K562 (cell line): ENCODE results near the gene LRRK2. TPM values are rescaled to one million over a fixed set of nuclear protein-coding genes. Genes with fewer than 3 reads are reported as not detected.

Experiments used
- ATAC-seq: fragments of 200-7000 bp; cut with Tn5 transposase; 3 replicates; pipeline ENCODE4 v1.9.1; 2020; ENCODE audit warnings: moderate library complexity
- BruUV-seq: library from RNA; stranded (reverse); fragments of 400-500 nt; replicated peaks from 2 replicates; lab custom pipeline; 2021; lab: Mats Ljungman, UMichigan
- CTCF ChIA-PET: fragments of 300-600 bp; formaldehyde crosslinking; extraction: SDS; loops from one replicate; lab custom pipeline; 2021; ENCODE audit warnings: low intra/inter-chr PET ratio; lab: Yijun Ruan, JAX
- POLR2A ChIA-PET: fragments of 300-600, 350-650 bp; sonication (Branson Sonifier 250); formaldehyde crosslinking; extraction: SDS; loops from one replicate; lab custom pipeline; 2021; ENCODE audit warnings: antibody characterized with exemption, inconsistent platforms; lab: Yijun Ruan, JAX
- DNase-seq, 4 experiments: peaks; one replicate each; pipeline versions ENCODE4 v3.0.0 to v3.0.0-alpha.2; 2011 to 2018; ENCODE audit warnings: low spot score in 3 of 4, mixed read lengths in 3 of 4; ENCODE audit errors: extremely low read depth in 1 of 4
- FAIRE-seq: peaks from 2 replicates; lab custom pipeline; 2011; peaks lifted over from hg19 to GRCh38; lab: Jason Lieb, UNC
- H2AFZ ChIP-seq: 2 replicates; pipeline ENCODE4 v1.6.0; 2011; ENCODE audit warnings: low read depth, low read length, control low read depth, inconsistent platforms
- H3K27ac ChIP-seq: fragments of 200-600 bp; 3 replicates; pipeline ENCODE4 v1.8.0; 2011; ENCODE audit warnings: low read depth, mild to moderate bottlenecking, control low read depth, inconsistent platforms, low read length, moderate library complexity, mixed read lengths; ENCODE audit errors: extremely low read depth
- H3K27me3 ChIP-seq, 2 experiments: fragments of 300-600 bp in 1 of 2; 2 replicates in 1 of 2; 3 replicates in 1 of 2; pipeline versions ENCODE4 v1.6.0 to v1.8.0; 2011; ENCODE audit warnings: inconsistent platforms in 2 of 2, low read length in 2 of 2, mild to moderate bottlenecking in 1 of 2, mixed read lengths in 1 of 2, moderate library complexity in 1 of 2; ENCODE audit not compliant: control insufficient read depth in 2 of 2, insufficient read depth in 2 of 2
- H3K36me3 ChIP-seq: fragments of 300-600 bp; 3 replicates; pipeline ENCODE4 v1.8.0; 2011; ENCODE audit warnings: mild to moderate bottlenecking, low read length, inconsistent platforms; ENCODE audit not compliant: control insufficient read depth, insufficient read depth
- H3K4me1 ChIP-seq, 2 experiments: fragments of 200-600 bp in 1 of 2; replicated peaks in 1 of 2; 2 replicates in 1 of 2; 3 replicates in 1 of 2; pipeline versions ENCODE4 v1.5.1 to v1.8.0; 2011; ENCODE audit warnings: inconsistent platforms in 2 of 2, low read length in 2 of 2, mild to moderate bottlenecking in 1 of 2, mixed read lengths in 1 of 2, moderate library complexity in 1 of 2; ENCODE audit not compliant: control insufficient read depth in 2 of 2, insufficient read depth in 2 of 2
- H3K4me2 ChIP-seq: 2 replicates; pipeline ENCODE4 v1.6.1; 2011; ENCODE audit warnings: low read length, control low read depth, inconsistent platforms, mixed read lengths; ENCODE audit not compliant: insufficient read depth
- H3K4me3 ChIP-seq: fragments of 200-600 bp; sonication (generic), shearing (Covaris generic); 2 replicates; pipeline ENCODE4 v1.5.1; 2016; ENCODE audit warnings: control low read depth, inconsistent platforms
- H3K79me2 ChIP-seq: fragments of 200-600 bp; 3 replicates; pipeline ENCODE4 v1.8.0; 2011; ENCODE audit warnings: low read length, inconsistent platforms; ENCODE audit not compliant: control insufficient read depth, insufficient read depth
- H3K9ac ChIP-seq, 2 experiments: 2 replicates each; pipeline versions ENCODE4 v1.6.0 to v1.6.1; 2011; ENCODE audit warnings: low read depth in 2 of 2, low read length in 2 of 2, control low read depth in 1 of 2, inconsistent platforms in 1 of 2, mild to moderate bottlenecking in 1 of 2, mixed read lengths in 1 of 2; ENCODE audit not compliant: insufficient read depth in 1 of 2
- H3K9me1 ChIP-seq: one replicate; pipeline ENCODE4 v1.6.0; 2011; ENCODE audit warnings: inconsistent platforms, mild to moderate bottlenecking, low read length, moderate library complexity; ENCODE audit not compliant: control insufficient read depth, insufficient read depth
- H3K9me3 ChIP-seq: replicated peaks from 2 replicates; pipeline ENCODE4 v1.5.1; 2011; ENCODE audit warnings: low read depth, low read length, inconsistent platforms; ENCODE audit not compliant: control insufficient read depth, insufficient read depth
- H4K20me1 ChIP-seq: replicated peaks from 2 replicates; pipeline ENCODE4 v1.6.1; 2011; ENCODE audit warnings: low read length, inconsistent platforms, mixed read lengths; ENCODE audit not compliant: control insufficient read depth, insufficient read depth
- ATF7 ChIP-seq: fragments of 450-650 bp; IDR thresholded peaks from 2 replicates; pipeline ENCODE4 v1.7.1; 2014; ENCODE audit warnings: mild to moderate bottlenecking, moderate library complexity
- CBFA2T2 ChIP-seq: fragments of 450-650 bp; conservative IDR thresholded peaks from 2 replicates; pipeline ENCODE4 v1.6.1; 2017; ENCODE audit warnings: mild to moderate bottlenecking
- CEBPG ChIP-seq, 3 experiments: fragments of 200-800 bp in 1 of 3; sonication (Bioruptor generic) in 1 of 3; sonication (generic) in 1 of 3; formaldehyde crosslinking in 1 of 3; IDR thresholded peaks in 2 of 3; conservative IDR thresholded peaks in 1 of 3; 2 replicates each; pipeline versions ENCODE4 v1.6.1 to v1.8.0; 2016 to 2022; ENCODE audit warnings: missing compliant biosample characterization in 2 of 3, missing genetic modification characterization in 2 of 3, mild to moderate bottlenecking in 1 of 3, missing genetic modification reagents in 1 of 3
- HCFC1 ChIP-seq: IDR thresholded peaks from 2 replicates; pipeline ENCODE4 v1.6.1; 2012; ENCODE audit warnings: low read depth, low read length, improper control_type of control experiment
- KAT2B ChIP-seq: IDR thresholded peaks from one replicate; pipeline ENCODE4 v1.6.1; 2012; ENCODE audit warnings: low read depth, mild to moderate bottlenecking, control low read depth, inconsistent platforms, low read length, moderate library complexity
- NCOA1 ChIP-seq: fragments of 450-650 bp; IDR thresholded peaks from 2 replicates; pipeline ENCODE4 v1.6.1; 2016; ENCODE audit warnings: low read depth
- NCOA4 ChIP-seq: fragments of 450-650 bp; IDR thresholded peaks from 2 replicates; pipeline ENCODE4 v1.6.1; 2018; ENCODE audit warnings: mild to moderate bottlenecking; ENCODE audit not compliant: partially characterized antibody
- POLR2G ChIP-seq: fragments of 200-400 bp; formaldehyde crosslinking; IDR thresholded peaks from 2 replicates; pipeline ENCODE4 v1.6.1; 2017; ENCODE audit warnings: low read depth, mild to moderate bottlenecking, antibody characterized with exemption, low read length, moderate library complexity
- TBL1XR1 ChIP-seq, 2 experiments: IDR thresholded peaks; 2 replicates each; pipeline ENCODE4 v1.6.1; 2012; ENCODE audit warnings: improper control_type of control experiment in 2 of 2, low read length in 2 of 2, mild to moderate bottlenecking in 1 of 2
- ZNF398 ChIP-seq: fragments of 250-450 bp; sonication (Bioruptor Pico); IDR thresholded peaks from 2 replicates; pipeline ENCODE4 v1.8.0; 2021; ENCODE audit warnings: moderate library complexity, mild to moderate bottlenecking, inconsistent platforms
- WGBS: fragments of 100-300 bp; shearing (Covaris generic); methylation state at CpG from one replicate; pipeline ENCODE4 v1.1.6; 2016; ENCODE audit warnings: low coverage, mixed read lengths; ENCODE audit not compliant: insufficient coverage; ENCODE audit errors: missing lambda C conversion rate; 5-methylcytosine and 5-hydroxymethylcytosine counted together
- in situ Hi-C: fragments of 300-500 bp; cut with MboI; formaldehyde crosslinking; loops from 4 replicates; pipeline ENCODE4 v1.15.0; 2018; ENCODE audit warnings: inconsistent platforms, mixed read lengths
- intact Hi-C: fragments of 100-400 bp; cut with micrococcal nuclease; formaldehyde crosslinking; loops from 2 replicates; pipeline ENCODE4 v1.14.2; 2022
- polyA plus RNA-seq, 8 experiments: library from polyadenylated mRNA; depleted of rRNA in 4 of 8; stranded (reverse) in 5 of 8; unstranded in 3 of 8; fragments of >200 nt; fragmentation: Nextera tagmentation in 2 of 8; fragmentation: Illumina TruSeq in 1 of 8; extraction: Ambion mirVana in 2 of 8; extraction: Trizol in 1 of 8; gene quantifications; 2 replicates each; pipeline versions ENCODE4 v1.2.1 to v1.2.3, GENCODE V29; 2011 to 2014; ENCODE audit warnings: inconsistent platforms in 1 of 8, missing spikeins in 1 of 8
- total RNA-seq, 7 experiments: library from RNA; depleted of rRNA in 6 of 7; stranded (reverse); fragments of >200 nt in 6 of 7; fragmentation: Illumina TruSeq in 2 of 7; extraction: Trizol in 2 of 7; gene quantifications; 2 replicates each; pipeline versions ENCODE4 v1.2.1 to v1.2.3, GENCODE V29; 2011 to 2021; ENCODE audit warnings: low replicate concordance in 1 of 7
- TF ChIP-seq, protein P1 (sequence below): fragments of 250-450 bp; sonication (Bioruptor Pico); IDR thresholded peaks from 2 replicates; pipeline ENCODE4 v1.5.0; 2021; ENCODE audit warnings: mild to moderate bottlenecking, moderate library complexity

LRRK2 gene
- total and polyA plus RNA-seq, 9 of the 15 experiments (the other 6 are each of a cell fraction or from before 2014, with no cell fraction given) = 0.03 to 0.89 (median 0.31) TPM

- TF ChIP-seq HCFC1 = no peak
- TF ChIP-seq, protein P1, sequence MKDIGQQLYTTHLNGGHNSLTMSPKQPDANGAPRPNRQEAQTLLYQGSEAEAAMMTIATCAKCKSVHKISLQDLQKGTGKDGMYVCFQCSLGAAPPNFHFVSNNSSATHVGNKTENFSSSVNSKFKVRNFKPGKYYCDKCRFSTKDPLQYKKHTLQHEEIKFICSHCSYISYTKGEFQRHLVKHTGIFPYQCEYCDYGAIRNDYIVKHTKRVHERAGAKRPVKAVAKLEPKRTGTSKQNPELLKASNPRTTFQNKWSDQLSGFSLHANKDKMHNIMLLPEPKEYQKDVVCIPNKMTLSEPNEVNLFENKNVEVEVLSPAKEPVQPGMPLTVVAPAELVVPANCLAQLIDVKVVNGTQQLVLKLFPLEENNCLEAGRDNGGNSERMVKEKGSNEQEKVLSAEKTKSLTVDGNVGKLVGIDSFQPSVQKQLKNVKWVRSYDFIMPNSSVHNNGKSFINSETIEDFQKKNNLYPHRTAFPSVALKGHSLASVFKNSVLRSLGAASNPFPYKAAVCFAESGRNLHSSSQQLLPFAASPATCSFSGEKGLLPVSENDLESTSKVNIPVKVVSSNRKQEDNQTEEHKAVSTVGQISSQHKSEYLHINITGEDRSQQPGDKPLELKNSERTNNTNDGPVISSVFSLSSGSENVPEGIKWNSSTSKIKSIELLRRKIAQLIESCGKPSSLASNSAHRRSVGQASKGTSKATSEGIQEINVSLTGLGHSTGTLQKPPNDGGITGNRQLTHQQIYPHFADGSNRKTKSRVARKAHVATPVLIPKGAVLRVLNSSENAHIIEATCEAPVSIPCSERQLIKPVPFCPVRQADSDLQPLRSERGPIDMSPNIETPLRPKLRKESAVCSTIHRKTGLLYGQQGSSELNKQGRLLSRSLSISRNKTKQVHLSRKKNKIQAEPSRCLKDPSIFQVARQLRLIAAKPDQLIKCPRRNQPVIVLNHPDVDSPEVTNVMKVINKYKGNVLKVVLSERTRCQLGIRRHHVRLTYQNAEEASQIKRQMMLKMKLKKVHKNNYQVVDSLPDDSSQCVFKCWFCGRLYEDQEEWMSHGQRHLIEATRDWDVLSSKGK = no peak
- TF ChIP-seq ATF7 = no peak
These were observed 36.1 kb upstream of the LRRK2 start (continued) for GRCh38 chr12:40188558-40189320.

- intact Hi-C loops = loop anchor here (10.0 kb wide), 1 partner anchor 112 kb away; no protein-coding TSS in a partner anchor
- ATAC-seq (no peak), FAIRE-seq (no peak), DNase-seq (no peak)
- ChIA-PET CTCF (no interaction called here), POLR2A (interaction anchor here (0.9 kb wide), 1 partner anchor 11 kb away, joined by 3 read pairs; no protein-coding TSS in a partner anchor)
- 5% methylated on average over 6 of the region's 6 CpGs for WGBS
- no peak overlapping the region for H3K9ac ChIP-seq
- no peak overlapping the region for H3K4me3 ChIP-seq
- H3K9me1 ChIP-seq = no peaks in the 10 kb centered on the region
- no peak overlapping the region for H3K27ac ChIP-seq
- H3K4me2 ChIP-seq = no peak overlapping the region
- H3K36me3 ChIP-seq = no peaks in the 10 kb centered on the region
- H3K9me3 ChIP-seq = no peaks in the 10 kb centered on the region
- BruUV-seq = no TSS peak
- H3K4me1 ChIP-seq = no peaks in the 10 kb centered on the region
- in situ Hi-C loops = no loop called here
- H4K20me1 ChIP-seq = no peaks in the 10 kb centered on the region
- no peaks in the 10 kb centered on the region for H3K79me2 ChIP-seq
- no peak overlapping the region for H2AFZ ChIP-seq
- H3K27me3 ChIP-seq = no peaks in the 10 kb centered on the region
- no peak for TF ChIP-seq POLR2G
- TF ChIP-seq NCOA1 = no peak
- no peak for TF ChIP-seq KAT2B
- TF ChIP-seq ZNF398 = no peak
- no peak for TF ChIP-seq CEBPG (CRISPR knock-in tag; IDR thresholded peaks at IDR 0.05)
- no peak for TF ChIP-seq CEBPG (tag; conservative IDR thresholded peaks at IDR 0.05 in 1 of 2, IDR thresholded peaks at IDR 0.05 in 1 of 2)
- no peak for TF ChIP-seq TBL1XR1 (IDR thresholded peaks at IDR 0.05; ENCODE audit: low read length in 2 of 2)
- TF ChIP-seq NCOA4 = no peak
- no peak for TF ChIP-seq CBFA2T2
These were observed 32.0 kb upstream of the LRRK2 start for GRCh38 chr12:40192704-40193255.
